Measurements from ENCODE around the gene PPP2R2C. TPM values are rescaled to one million over a fixed set of nuclear protein-coding genes. Genes with fewer than 3 reads are reported as not detected.

PPP2R2C gene
- total RNA-seq, 1 experiment from 2014 or later, result 32.9 TPM

GRCh38 chr4:6303943-6304342 lies 168.5 kb downstream of the PPP2R2C start:
- Histone ChIP-seq H3K27ac (ENCODE audit: low read depth, low read length) (no peak overlapping the region), H3K9ac (ENCODE audit: low read length) (no peak overlapping the region), H3K4me2 (ENCODE audit: low read length) (no peak overlapping the region), H4K20me1 (ENCODE audit: insufficient read depth) (no peaks in the 10 kb centered on the region), H3K9me2 (ENCODE audit: insufficient read depth) (no peaks in the 10 kb centered on the region), H3K79me2 (ENCODE audit: insufficient read depth, low read length) (no peaks in the 10 kb centered on the region), H3K9me3 (ENCODE audit: control insufficient read depth in 1 of 2, insufficient read depth in 1 of 2, low read depth in 1 of 2, low read length in 2 of 2) (no peaks in the 10 kb centered on the region), H3K4me3 (replicated peaks in 1 of 2; ENCODE audit: low read depth in 1 of 2, low read length in 2 of 2) (no peak overlapping the region), H3K36me3 (ENCODE audit: control insufficient read depth in 1 of 2, insufficient read depth in 2 of 2, low read length in 2 of 2) (peaks cover 3 to 5% of the 10 kb centered on the region in 2 experiments; a peak in 2 of 4 replicates), H3K4me1 (ENCODE audit: control insufficient read depth in 1 of 2, insufficient read depth in 2 of 2, low read length in 2 of 2) (no peaks in the 10 kb centered on the region), H3K27me3 (ENCODE audit: insufficient read depth, low read length) (no peaks in the 10 kb centered on the region), H2AFZ (ENCODE audit: low read depth, low read length, poor library complexity, severe bottlenecking) (no peak overlapping the region)
- intact Hi-C loops (cut with micrococcal nuclease), result no loop called here
- ChIA-PET POLR2A (no interaction called here), RAD21 (ENCODE audit: low non-redundant PET in 1 of 2, low total read pairs in 2 of 2, uncharacterized antibody in 2 of 2, unreplicated experiment in 2 of 2) (no interaction called here), CTCF (no interaction called here)
- no peak for TF ChIP-seq EZH2 (IDR thresholded peaks at IDR 0.05)
- TF ChIP-seq ZNF274 (IDR thresholded peaks at IDR 0.05; ENCODE audit: low read depth, low read length), result no peak
- no peak for TF ChIP-seq SRF (IDR thresholded peaks at IDR 0.05; ENCODE audit: low read depth)
- no peak for DNase-seq (ENCODE audit: low read depth, low spot score)
- BruUV-seq (replicated peaks), result no TSS peak
- no peak for ATAC-seq

DNA sequence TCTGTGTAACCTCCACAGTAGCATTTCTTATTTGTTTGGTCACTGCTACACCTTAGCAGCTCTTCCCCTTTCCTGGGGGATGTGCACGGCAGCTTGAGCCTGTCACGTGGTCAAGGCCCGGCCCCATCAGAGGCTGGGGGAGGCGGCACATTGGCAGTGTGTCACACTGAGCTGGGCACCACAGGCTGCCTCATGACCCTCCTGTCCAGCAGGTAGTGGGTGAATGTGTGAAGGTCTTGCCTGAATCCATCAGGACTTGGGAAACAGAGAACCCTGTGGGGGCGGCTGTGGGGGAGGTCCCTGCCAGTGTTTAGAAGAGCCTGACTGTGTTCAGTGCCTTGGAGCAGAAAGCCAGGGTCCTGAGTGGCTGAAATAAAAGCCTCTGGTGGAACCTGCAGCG lies 169.5 kb downstream of the PPP2R2C start:
- H3K9me3 ChIP-seq (ENCODE audit: control insufficient read depth in 1 of 2, insufficient read depth in 1 of 2, low read depth in 1 of 2, low read length in 2 of 2), result no peaks in the 10 kb centered on the region
- no peak overlapping the region for H3K4me3 ChIP-seq (replicated peaks in 1 of 2; ENCODE audit: low read depth in 1 of 2, low read length in 2 of 2)
- H3K27ac ChIP-seq (ENCODE audit: low read depth, low read length), result no peak overlapping the region
- ChIA-PET CTCF (no interaction called here), RAD21 (ENCODE audit: low non-redundant PET in 1 of 2, low total read pairs in 2 of 2, uncharacterized antibody in 2 of 2, unreplicated experiment in 2 of 2) (no interaction called here), POLR2A (no interaction called here)
- intact Hi-C loops (cut with micrococcal nuclease), result no loop called here
- no peak for ATAC-seq
- no peak overlapping the region for H3K9ac ChIP-seq (ENCODE audit: low read length)
- no peak overlapping the region for H2AFZ ChIP-seq (ENCODE audit: low read depth, low read length, poor library complexity, severe bottlenecking)
- no peak for DNase-seq (ENCODE audit: low read depth, low spot score)
- H4K20me1 ChIP-seq (ENCODE audit: insufficient read depth), result no peaks in the 10 kb centered on the region
- no peaks in the 10 kb centered on the region for H3K4me1 ChIP-seq (ENCODE audit: control insufficient read depth in 1 of 2, insufficient read depth in 2 of 2, low read length in 2 of 2)
- no TSS peak for BruUV-seq (replicated peaks)
- H3K79me2 ChIP-seq (ENCODE audit: insufficient read depth, low read length), result no peaks in the 10 kb centered on the region
- H3K4me2 ChIP-seq (ENCODE audit: low read length), result no peak overlapping the region
- no peaks in the 10 kb centered on the region for H3K9me2 ChIP-seq (ENCODE audit: insufficient read depth)
- TF ChIP-seq, protein P1, sequence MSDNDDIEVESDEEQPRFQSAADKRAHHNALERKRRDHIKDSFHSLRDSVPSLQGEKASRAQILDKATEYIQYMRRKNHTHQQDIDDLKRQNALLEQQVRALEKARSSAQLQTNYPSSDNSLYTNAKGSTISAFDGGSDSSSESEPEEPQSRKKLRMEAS (IDR thresholded peaks at IDR 0.05), result no peak
- TF ChIP-seq, protein P2, sequence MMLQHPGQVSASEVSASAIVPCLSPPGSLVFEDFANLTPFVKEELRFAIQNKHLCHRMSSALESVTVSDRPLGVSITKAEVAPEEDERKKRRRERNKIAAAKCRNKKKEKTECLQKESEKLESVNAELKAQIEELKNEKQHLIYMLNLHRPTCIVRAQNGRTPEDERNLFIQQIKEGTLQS (IDR thresholded peaks at IDR 0.05), result no peak
- TF ChIP-seq SIN3A (IDR thresholded peaks at IDR 0.05; ENCODE audit: low read depth) (no peak), CBX3 (IDR thresholded peaks at IDR 0.05; ENCODE audit: low read depth) (no peak), REST (IDR thresholded peaks at IDR 0.05; ENCODE audit: low read depth) (no peak), EGR1 (IDR thresholded peaks at IDR 0.05; ENCODE audit: low read depth) (no peak), SRF (IDR thresholded peaks at IDR 0.05; ENCODE audit: low read depth) (no peak), TCF7L2 (IDR thresholded peaks at IDR 0.05; ENCODE audit: borderline replicate concordance, extremely low read depth, insufficient read depth, insufficient read length) (no peak), FOSL1 (IDR thresholded peaks at IDR 0.05; ENCODE audit: low read depth) (no peak), EZH2phosphoT487 (IDR thresholded peaks at IDR 0.05; ENCODE audit: borderline replicate concordance) (no peak), RAD21 (IDR thresholded peaks at IDR 0.05; ENCODE audit: low read depth) (no peak), POLR2AphosphoS5 (IDR thresholded peaks at IDR 0.05; ENCODE audit: low read depth, low read length) (no peak), SP1 (IDR thresholded peaks at IDR 0.05; ENCODE audit: low read depth) (no peak), ZFX (IDR thresholded peaks at IDR 0.05) (no peak)
- TF ChIP-seq, protein P3, sequence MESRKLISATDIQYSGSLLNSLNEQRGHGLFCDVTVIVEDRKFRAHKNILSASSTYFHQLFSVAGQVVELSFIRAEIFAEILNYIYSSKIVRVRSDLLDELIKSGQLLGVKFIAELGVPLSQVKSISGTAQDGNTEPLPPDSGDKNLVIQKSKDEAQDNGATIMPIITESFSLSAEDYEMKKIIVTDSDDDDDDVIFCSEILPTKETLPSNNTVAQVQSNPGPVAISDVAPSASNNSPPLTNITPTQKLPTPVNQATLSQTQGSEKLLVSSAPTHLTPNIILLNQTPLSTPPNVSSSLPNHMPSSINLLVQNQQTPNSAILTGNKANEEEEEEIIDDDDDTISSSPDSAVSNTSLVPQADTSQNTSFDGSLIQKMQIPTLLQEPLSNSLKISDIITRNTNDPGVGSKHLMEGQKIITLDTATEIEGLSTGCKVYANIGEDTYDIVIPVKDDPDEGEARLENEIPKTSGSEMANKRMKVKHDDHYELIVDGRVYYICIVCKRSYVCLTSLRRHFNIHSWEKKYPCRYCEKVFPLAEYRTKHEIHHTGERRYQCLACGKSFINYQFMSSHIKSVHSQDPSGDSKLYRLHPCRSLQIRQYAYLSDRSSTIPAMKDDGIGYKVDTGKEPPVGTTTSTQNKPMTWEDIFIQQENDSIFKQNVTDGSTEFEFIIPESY (IDR thresholded peaks at IDR 0.05; ENCODE audit: extremely low read depth, insufficient replicate concordance, low read length), result no peak
- H3K27me3 ChIP-seq (ENCODE audit: insufficient read depth, low read length), result no peaks in the 10 kb centered on the region
- H3K36me3 ChIP-seq (ENCODE audit: control insufficient read depth in 1 of 2, insufficient read depth in 2 of 2, low read length in 2 of 2), result peaks cover 3 to 5% of the 10 kb centered on the region in 2 experiments; a peak in 2 of 4 replicates

Measured in HCT116 (cell line).